Measurements from ENCODE around the gene PREX1. TPM values are rescaled to one million over a fixed set of nuclear protein-coding genes. Genes with fewer than 3 reads are reported as not detected.

PREX1 gene
- polyA plus RNA-seq, 1 of the 3 experiments (the other 2 are of a cell fraction), result 5.3 TPM

DNA sequence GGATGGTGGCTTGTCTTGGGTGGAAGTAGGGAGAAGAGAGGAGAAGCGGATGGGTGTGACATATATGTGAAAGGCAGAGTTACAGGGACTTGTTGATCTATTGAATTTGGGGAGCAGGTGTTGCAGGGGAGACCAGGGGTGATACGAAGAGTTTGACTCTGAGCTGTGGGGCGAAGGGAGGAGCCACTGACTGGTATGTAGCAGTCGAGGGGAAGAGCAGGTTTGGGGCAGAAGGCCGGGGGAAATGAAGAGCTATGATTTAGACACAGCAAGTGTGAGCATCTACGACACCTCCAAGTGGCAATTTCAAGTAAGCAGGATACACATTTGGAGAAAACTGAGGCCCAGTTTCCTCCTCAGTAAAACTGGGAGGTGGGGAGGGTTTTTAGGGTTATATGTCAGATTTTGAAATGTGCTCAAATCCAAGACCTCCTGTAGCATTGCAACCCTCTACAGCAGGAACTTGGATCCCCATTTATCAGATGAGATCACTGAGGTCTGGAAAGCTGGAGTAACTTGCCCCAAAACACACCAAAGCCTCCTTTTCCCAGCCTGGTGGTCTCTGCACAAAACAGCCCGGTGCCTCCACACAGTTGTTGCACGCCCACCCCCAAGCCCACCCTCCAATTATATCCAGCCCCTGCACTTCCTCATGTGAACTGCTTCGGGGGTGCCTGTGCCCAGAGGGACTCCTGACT is 137.8 kb downstream of the PREX1 start:
- TF ChIP-seq TCF12 (IDR thresholded peaks at IDR 0.05) (no peak), SMC3 (IDR thresholded peaks at IDR 0.05; ENCODE audit: low read depth, low read length) (no peak), EP300 (IDR thresholded peaks at IDR 0.05; ENCODE audit: borderline replicate concordance in 1 of 2, low read depth in 1 of 2, low read length in 1 of 2) (no peak), FOSL2 (IDR thresholded peaks at IDR 0.05; ENCODE audit: borderline replicate concordance, low read depth) (no peak), TEAD4 (IDR thresholded peaks at IDR 0.05; ENCODE audit: borderline replicate concordance, insufficient read depth) (no peak), RAD21 (IDR thresholded peaks at IDR 0.05; ENCODE audit: low read length) (no peak), SIN3A (IDR thresholded peaks at IDR 0.05; ENCODE audit: borderline replicate concordance, low read depth, low read length) (no peak), NRF1 (IDR thresholded peaks at IDR 0.05; ENCODE audit: low read depth, low read length) (no peak), RFX5 (IDR thresholded peaks at IDR 0.05; ENCODE audit: low read length) (no peak), MXI1 (IDR thresholded peaks at IDR 0.05; ENCODE audit: low read depth, low read length) (no peak), YY1 (IDR thresholded peaks at IDR 0.05; ENCODE audit: low read depth) (no peak), GATA2 (CRISPR knock-in tag; IDR thresholded peaks at IDR 0.05) (no peak)
- TF ChIP-seq, protein P1, sequence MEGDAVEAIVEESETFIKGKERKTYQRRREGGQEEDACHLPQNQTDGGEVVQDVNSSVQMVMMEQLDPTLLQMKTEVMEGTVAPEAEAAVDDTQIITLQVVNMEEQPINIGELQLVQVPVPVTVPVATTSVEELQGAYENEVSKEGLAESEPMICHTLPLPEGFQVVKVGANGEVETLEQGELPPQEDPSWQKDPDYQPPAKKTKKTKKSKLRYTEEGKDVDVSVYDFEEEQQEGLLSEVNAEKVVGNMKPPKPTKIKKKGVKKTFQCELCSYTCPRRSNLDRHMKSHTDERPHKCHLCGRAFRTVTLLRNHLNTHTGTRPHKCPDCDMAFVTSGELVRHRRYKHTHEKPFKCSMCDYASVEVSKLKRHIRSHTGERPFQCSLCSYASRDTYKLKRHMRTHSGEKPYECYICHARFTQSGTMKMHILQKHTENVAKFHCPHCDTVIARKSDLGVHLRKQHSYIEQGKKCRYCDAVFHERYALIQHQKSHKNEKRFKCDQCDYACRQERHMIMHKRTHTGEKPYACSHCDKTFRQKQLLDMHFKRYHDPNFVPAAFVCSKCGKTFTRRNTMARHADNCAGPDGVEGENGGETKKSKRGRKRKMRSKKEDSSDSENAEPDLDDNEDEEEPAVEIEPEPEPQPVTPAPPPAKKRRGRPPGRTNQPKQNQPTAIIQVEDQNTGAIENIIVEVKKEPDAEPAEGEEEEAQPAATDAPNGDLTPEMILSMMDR (IDR thresholded peaks at IDR 0.05), result no peak
- TF ChIP-seq, protein P2, sequence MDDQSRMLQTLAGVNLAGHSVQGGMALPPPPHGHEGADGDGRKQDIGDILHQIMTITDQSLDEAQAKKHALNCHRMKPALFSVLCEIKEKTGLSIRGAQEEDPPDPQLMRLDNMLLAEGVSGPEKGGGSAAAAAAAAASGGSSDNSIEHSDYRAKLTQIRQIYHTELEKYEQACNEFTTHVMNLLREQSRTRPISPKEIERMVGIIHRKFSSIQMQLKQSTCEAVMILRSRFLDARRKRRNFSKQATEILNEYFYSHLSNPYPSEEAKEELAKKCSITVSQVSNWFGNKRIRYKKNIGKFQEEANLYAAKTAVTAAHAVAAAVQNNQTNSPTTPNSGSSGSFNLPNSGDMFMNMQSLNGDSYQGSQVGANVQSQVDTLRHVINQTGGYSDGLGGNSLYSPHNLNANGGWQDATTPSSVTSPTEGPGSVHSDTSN (IDR thresholded peaks at IDR 0.05), result no peak
- TF ChIP-seq, protein P3, sequence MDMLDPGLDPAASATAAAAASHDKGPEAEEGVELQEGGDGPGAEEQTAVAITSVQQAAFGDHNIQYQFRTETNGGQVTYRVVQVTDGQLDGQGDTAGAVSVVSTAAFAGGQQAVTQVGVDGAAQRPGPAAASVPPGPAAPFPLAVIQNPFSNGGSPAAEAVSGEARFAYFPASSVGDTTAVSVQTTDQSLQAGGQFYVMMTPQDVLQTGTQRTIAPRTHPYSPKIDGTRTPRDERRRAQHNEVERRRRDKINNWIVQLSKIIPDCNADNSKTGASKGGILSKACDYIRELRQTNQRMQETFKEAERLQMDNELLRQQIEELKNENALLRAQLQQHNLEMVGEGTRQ (IDR thresholded peaks at IDR 0.05; ENCODE audit: borderline replicate concordance, low read depth, low read length), result no peak
- TF ChIP-seq, protein P4, sequence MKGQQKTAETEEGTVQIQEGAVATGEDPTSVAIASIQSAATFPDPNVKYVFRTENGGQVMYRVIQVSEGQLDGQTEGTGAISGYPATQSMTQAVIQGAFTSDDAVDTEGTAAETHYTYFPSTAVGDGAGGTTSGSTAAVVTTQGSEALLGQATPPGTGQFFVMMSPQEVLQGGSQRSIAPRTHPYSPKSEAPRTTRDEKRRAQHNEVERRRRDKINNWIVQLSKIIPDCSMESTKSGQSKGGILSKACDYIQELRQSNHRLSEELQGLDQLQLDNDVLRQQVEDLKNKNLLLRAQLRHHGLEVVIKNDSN (IDR thresholded peaks at IDR 0.05; ENCODE audit: borderline replicate concordance, low read depth), result no peak
- TF ChIP-seq, protein P5, sequence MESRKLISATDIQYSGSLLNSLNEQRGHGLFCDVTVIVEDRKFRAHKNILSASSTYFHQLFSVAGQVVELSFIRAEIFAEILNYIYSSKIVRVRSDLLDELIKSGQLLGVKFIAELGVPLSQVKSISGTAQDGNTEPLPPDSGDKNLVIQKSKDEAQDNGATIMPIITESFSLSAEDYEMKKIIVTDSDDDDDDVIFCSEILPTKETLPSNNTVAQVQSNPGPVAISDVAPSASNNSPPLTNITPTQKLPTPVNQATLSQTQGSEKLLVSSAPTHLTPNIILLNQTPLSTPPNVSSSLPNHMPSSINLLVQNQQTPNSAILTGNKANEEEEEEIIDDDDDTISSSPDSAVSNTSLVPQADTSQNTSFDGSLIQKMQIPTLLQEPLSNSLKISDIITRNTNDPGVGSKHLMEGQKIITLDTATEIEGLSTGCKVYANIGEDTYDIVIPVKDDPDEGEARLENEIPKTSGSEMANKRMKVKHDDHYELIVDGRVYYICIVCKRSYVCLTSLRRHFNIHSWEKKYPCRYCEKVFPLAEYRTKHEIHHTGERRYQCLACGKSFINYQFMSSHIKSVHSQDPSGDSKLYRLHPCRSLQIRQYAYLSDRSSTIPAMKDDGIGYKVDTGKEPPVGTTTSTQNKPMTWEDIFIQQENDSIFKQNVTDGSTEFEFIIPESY (IDR thresholded peaks at IDR 0.05; ENCODE audit: borderline replicate concordance, low read depth), result no peak
- Histone ChIP-seq H3K4me1 (ENCODE audit: control insufficient read depth in 1 of 2, insufficient read depth in 2 of 2, low read depth in 1 of 2, low read length in 1 of 2) (peaks cover 22 to 28% of the 10 kb centered on the region in 2 experiments; a peak in 3 of 4 replicates), H3K9me3 (no peaks in the 10 kb centered on the region), H3K4me2 (no peak overlapping the region), H3K4me3 (ENCODE audit: low read depth in 2 of 2, low read length in 1 of 2) (no peak overlapping the region), H3F3A (replicated peaks; ENCODE audit: insufficient read depth) (peaks cover 1% of the 10 kb centered on the region), H3K9me2 (no peaks in the 10 kb centered on the region), H3K36me3 (replicated peaks in 1 of 2; ENCODE audit: control insufficient read depth in 1 of 2, insufficient read depth in 2 of 2, low read length in 1 of 2) (no peaks in the 10 kb centered on the region), H3K9ac (no peak overlapping the region), H3K27ac (ENCODE audit: low read depth in 2 of 2, low read length in 1 of 2) (no peak overlapping the region), H4K20me1 (ENCODE audit: insufficient read depth) (no peaks in the 10 kb centered on the region), H2AFZ (ENCODE audit: low read depth) (no peak overlapping the region), H3K79me2 (ENCODE audit: insufficient read depth) (no peaks in the 10 kb centered on the region), H3K27me3 (ENCODE audit: insufficient read depth) (no peaks in the 10 kb centered on the region)
- ChIA-PET POLR2A (no interaction called here), CTCF (interaction anchor here (1.3 kb wide), 1 partner anchor 215 kb away, joined by 4 read pairs; no protein-coding TSS in a partner anchor)
- no peak for DNase-seq
- WGBS (ENCODE audit: low lambda C conversion rate), result 79% methylated on average over 8 of the region's 9 CpGs
